BE2C (cell line): ENCODE measurements around the gene STMN3.

Source experiments
- DNase-seq: peaks from one replicate; pipeline ENCODE4 v3.0.0-alpha.2; 2020
- H3K27me3 ChIP-seq: fragments of 250-450 bp; sonication (Bioruptor Pico); 2 replicates; pipeline ENCODE4 v1.5.1; 2020; ENCODE audit warnings: mild to moderate bottlenecking
- H3K36me3 ChIP-seq: fragments of 250-450 bp; sonication (Bioruptor Pico); 2 replicates; pipeline ENCODE4 v1.5.1; 2020; ENCODE audit warnings: mild to moderate bottlenecking
- H3K4me1 ChIP-seq: fragments of 250-450 bp; sonication (Bioruptor Pico); 2 replicates; pipeline ENCODE4 v1.5.1; 2020
- H3K4me3 ChIP-seq: 2 replicates; pipeline ENCODE4 v1.5.1; 2011; ENCODE audit warnings: low read depth, low read length
- H3K9me3 ChIP-seq: fragments of 250-450 bp; sonication (Bioruptor Pico); 2 replicates; pipeline ENCODE4 v1.5.1; 2020
- CTCF ChIP-seq: IDR thresholded peaks from 2 replicates; pipeline ENCODE4 v1.5.1; 2012; ENCODE audit warnings: mild to moderate bottlenecking, low read depth, low read length

Gene STMN3

GRCh38 chr20:63626424-63627128 is 26.6 kb downstream of the STMN3 start, which contains the start of gene GMEB2:
GMEB2 (minus strand) TSS chr20:63627101; CDS start chr20:63619397, 7,704 bp downstream.
- no peaks in the 10 kb centered on the region; the same call in 1 of the 2 replicates for H3K4me1 ChIP-seq
- TF ChIP-seq CTCF: no peak
- peak; percentile 82 for DNase-seq

GRCh38 chr20:63625771-63626423 is 27.3 kb downstream of the STMN3 start:
- H3K27me3 ChIP-seq: no peaks in the 10 kb centered on the region
- no peaks in the 10 kb centered on the region for H3K9me3 ChIP-seq
- H3K4me1 ChIP-seq: no peaks in the 10 kb centered on the region; the same call in 1 of the 2 replicates
- H3K36me3 ChIP-seq: peaks cover 4% of the 10 kb centered on the region; the same call in 1 of the 2 replicates
- peak overlapping the region; percentile 79 for H3K4me3 ChIP-seq
- no peak for TF ChIP-seq CTCF
- DNase-seq: peak; percentile 42

More at GRCh38 chr20:63626424-63627128, 26.6 kb downstream of the STMN3 start, which contains the start of gene GMEB2:
- peak within 1 kb of the TSS; percentile 90 for H3K4me3 ChIP-seq
- peaks cover 4% of the 10 kb centered on the region; the same call in 1 of the 2 replicates for H3K36me3 ChIP-seq
- H3K27me3 ChIP-seq: no peaks in the 10 kb centered on the region
- H3K9me3 ChIP-seq: no peaks in the 10 kb centered on the region

- Histone ChIP-seq H3K4me3 (no peak overlapping the region), H3K27me3 (no peaks in the 10 kb centered on the region), H3K9me3 (no peaks in the 10 kb centered on the region), H3K4me1 (no peaks in the 10 kb centered on the region; the same call in 1 of the 2 replicates), H3K36me3 (peaks cover 4% of the 10 kb centered on the region; the same call in 1 of the 2 replicates)
- no peak for DNase-seq
- 0 out of 2 replicates have a peak, but pooled peaks have one; percentile 9 for TF ChIP-seq CTCF
Measured at GRCh38 chr20:63624486-63624885, 28.7 kb downstream of the STMN3 start.

GRCh38 chr20:63622732-63623131 is 30.5 kb downstream of the STMN3 start:
- no peak for TF ChIP-seq CTCF
- H3K4me3 ChIP-seq: no peak overlapping the region
- no peaks in the 10 kb centered on the region for H3K9me3 ChIP-seq
- H3K4me1 ChIP-seq: no peaks in the 10 kb centered on the region; the same call in 1 of the 2 replicates
- DNase-seq: no peak
- H3K36me3 ChIP-seq: peaks cover 19% of the 10 kb centered on the region
- no peaks in the 10 kb centered on the region for H3K27me3 ChIP-seq

GRCh38 chr20:63622096-63622495 is 31.1 kb downstream of the STMN3 start:
- Histone ChIP-seq H3K36me3 (peaks cover 16% of the 10 kb centered on the region), H3K4me1 (no peaks in the 10 kb centered on the region; the same call in 1 of the 2 replicates), H3K9me3 (no peaks in the 10 kb centered on the region), H3K27me3 (no peaks in the 10 kb centered on the region), H3K4me3 (no peak overlapping the region)
- no peak for TF ChIP-seq CTCF
- DNase-seq: no peak
